ENCODE results near the gene PSMB11.

DNA sequence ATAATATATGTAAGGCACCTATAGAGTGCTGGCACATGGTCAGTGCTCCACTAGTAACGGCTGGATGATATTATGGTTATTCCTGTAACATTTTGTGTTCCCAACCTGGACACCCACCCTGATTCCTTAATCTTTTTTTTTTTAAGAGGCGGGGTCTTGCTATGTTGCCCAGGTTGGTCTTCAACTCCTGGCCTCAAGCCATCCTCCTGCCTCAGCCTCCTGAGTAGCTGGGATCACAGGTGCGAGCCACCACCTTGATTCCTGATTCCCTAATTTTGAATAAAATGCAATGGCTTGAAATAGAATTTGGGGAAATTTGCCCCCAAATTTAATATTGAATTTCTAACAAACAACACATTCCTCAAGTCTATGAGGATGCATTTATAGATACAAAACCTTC is 39.4 kb upstream of the PSMB11 start:
- TF ChIP-seq EZH2 (IDR thresholded peaks at IDR 0.05; ENCODE audit: low read length, unreplicated experiment) (no peak), EZH2phosphoT487 (IDR thresholded peaks at IDR 0.05; ENCODE audit: borderline replicate concordance, low read length) (no peak)
- TF ChIP-seq, protein P1, sequence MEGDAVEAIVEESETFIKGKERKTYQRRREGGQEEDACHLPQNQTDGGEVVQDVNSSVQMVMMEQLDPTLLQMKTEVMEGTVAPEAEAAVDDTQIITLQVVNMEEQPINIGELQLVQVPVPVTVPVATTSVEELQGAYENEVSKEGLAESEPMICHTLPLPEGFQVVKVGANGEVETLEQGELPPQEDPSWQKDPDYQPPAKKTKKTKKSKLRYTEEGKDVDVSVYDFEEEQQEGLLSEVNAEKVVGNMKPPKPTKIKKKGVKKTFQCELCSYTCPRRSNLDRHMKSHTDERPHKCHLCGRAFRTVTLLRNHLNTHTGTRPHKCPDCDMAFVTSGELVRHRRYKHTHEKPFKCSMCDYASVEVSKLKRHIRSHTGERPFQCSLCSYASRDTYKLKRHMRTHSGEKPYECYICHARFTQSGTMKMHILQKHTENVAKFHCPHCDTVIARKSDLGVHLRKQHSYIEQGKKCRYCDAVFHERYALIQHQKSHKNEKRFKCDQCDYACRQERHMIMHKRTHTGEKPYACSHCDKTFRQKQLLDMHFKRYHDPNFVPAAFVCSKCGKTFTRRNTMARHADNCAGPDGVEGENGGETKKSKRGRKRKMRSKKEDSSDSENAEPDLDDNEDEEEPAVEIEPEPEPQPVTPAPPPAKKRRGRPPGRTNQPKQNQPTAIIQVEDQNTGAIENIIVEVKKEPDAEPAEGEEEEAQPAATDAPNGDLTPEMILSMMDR (conservative IDR thresholded peaks at IDR 0.05; ENCODE audit: low read depth, low read length) = no peak

Measured in PC-3 (cell line).